ENCODE results near the gene TMEM114.

DNA sequence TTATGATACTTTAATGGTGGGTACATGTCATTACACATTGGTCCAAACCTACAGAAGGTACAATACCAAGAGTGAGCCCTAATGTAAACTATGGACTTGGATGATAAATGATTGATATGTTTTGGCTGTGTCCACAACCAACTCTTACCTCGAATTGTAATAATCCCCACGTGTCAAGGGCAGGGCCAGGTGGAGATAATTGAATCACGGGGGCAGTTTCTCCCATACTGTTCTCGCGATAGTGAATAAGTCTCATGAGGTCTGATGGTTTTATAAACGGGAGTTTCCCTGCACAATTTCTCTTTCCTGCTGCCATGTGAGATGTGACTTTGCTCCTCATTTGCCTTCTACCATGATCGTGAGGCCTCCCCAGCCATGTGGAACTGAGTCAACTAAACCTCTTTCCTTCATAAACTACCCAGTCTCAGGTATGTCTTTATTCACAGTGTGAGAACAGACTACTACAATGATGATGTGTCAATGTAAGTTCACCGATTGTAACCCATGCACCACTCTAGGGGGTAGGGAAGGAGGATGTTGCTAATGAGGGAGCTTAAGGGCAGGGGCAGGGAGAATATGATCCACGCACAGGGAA, 24.2 kb upstream of the TMEM114 start:
- TF ChIP-seq, protein P1, sequence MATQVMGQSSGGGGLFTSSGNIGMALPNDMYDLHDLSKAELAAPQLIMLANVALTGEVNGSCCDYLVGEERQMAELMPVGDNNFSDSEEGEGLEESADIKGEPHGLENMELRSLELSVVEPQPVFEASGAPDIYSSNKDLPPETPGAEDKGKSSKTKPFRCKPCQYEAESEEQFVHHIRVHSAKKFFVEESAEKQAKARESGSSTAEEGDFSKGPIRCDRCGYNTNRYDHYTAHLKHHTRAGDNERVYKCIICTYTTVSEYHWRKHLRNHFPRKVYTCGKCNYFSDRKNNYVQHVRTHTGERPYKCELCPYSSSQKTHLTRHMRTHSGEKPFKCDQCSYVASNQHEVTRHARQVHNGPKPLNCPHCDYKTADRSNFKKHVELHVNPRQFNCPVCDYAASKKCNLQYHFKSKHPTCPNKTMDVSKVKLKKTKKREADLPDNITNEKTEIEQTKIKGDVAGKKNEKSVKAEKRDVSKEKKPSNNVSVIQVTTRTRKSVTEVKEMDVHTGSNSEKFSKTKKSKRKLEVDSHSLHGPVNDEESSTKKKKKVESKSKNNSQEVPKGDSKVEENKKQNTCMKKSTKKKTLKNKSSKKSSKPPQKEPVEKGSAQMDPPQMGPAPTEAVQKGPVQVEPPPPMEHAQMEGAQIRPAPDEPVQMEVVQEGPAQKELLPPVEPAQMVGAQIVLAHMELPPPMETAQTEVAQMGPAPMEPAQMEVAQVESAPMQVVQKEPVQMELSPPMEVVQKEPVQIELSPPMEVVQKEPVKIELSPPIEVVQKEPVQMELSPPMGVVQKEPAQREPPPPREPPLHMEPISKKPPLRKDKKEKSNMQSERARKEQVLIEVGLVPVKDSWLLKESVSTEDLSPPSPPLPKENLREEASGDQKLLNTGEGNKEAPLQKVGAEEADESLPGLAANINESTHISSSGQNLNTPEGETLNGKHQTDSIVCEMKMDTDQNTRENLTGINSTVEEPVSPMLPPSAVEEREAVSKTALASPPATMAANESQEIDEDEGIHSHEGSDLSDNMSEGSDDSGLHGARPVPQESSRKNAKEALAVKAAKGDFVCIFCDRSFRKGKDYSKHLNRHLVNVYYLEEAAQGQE (IDR thresholded peaks at IDR 0.05; ENCODE audit: borderline replicate concordance) = no peak
- no peak for TF ChIP-seq EP300 (conservative IDR thresholded peaks at IDR 0.05; ENCODE audit: poor library complexity, severe bottlenecking)
- TF ChIP-seq, protein P2, sequence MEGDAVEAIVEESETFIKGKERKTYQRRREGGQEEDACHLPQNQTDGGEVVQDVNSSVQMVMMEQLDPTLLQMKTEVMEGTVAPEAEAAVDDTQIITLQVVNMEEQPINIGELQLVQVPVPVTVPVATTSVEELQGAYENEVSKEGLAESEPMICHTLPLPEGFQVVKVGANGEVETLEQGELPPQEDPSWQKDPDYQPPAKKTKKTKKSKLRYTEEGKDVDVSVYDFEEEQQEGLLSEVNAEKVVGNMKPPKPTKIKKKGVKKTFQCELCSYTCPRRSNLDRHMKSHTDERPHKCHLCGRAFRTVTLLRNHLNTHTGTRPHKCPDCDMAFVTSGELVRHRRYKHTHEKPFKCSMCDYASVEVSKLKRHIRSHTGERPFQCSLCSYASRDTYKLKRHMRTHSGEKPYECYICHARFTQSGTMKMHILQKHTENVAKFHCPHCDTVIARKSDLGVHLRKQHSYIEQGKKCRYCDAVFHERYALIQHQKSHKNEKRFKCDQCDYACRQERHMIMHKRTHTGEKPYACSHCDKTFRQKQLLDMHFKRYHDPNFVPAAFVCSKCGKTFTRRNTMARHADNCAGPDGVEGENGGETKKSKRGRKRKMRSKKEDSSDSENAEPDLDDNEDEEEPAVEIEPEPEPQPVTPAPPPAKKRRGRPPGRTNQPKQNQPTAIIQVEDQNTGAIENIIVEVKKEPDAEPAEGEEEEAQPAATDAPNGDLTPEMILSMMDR (IDR thresholded peaks at IDR 0.05; ENCODE audit: poor library complexity, severe bottlenecking) = no peak
- TF ChIP-seq EZH2 (IDR thresholded peaks at IDR 0.05; ENCODE audit: borderline replicate concordance, insufficient read depth, low read length, poor library complexity, severe bottlenecking) = no peak
- no peak for TF ChIP-seq POLR2AphosphoS5 (IDR thresholded peaks at IDR 0.05)
